NCI-H510A treated with DMSO at 0.1 percent for 48 hours (cell line): ENCODE results near the gene PSMB8.
A peak's percentile ranks its signal among the peaks of the same experiment; 100 is the strongest.
"Not testable (repeated sequence)": the region's sequence is repeated elsewhere in the genome, so short reads cannot be mapped to it uniquely, and the experiment has no call there.

Experiments used
- DNase-seq: peaks from one replicate; lab custom pipeline; 2025; lab: John Stamatoyannopoulos, UW

The PSMB8 gene

GRCh38 chr6:32843979-32844838 lies at the start of gene PSMB8:
Gene PSMB8 (minus strand): TSS chr6:32844047. CDS start chr6:32843996, 51 bp downstream.
- DNase-seq: peak; percentile 98

GRCh38 chr6:32890831-32891230 lies 47.0 kb upstream of the PSMB8 start:
- DNase-seq: no peak

DNA sequence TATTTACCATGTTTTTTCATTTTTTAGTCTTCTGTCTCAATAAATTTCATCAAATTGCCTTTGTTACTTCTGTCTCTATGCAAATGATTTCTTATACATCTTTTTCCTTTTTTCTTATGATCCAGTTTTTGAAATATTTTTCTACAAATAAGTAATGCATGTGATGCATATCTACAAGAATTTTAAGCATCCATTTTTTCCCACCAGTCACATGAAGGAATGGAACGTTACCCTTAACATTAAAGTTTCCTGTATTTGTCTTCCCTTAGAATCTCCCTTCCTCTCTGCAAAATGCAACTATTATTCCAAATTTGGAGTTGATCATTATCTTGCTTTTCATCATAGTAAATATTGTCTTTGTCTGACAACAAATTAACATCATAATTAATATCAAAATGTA lies 45.7 kb upstream of the PSMB8 start:
- DNase-seq: no peak

DNA sequence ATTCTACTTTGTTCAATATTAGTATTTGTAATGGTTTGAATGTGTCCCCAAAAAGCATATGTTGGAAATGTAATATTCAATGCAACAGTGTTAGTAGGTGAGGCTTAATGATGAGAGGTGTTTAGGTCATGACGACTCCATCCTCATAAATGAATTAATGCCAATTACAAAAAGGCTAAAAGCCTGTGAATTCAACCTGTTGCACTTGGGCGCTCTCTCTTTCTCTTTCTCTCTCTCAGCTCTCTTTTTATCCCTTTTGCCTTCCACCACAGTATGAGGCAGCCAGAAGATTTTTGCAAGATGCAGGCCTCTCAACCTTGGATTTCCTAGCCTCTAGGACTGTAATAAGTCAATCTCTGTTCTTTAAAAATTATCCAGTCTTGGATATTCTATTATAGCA lies 44.7 kb upstream of the PSMB8 start:
- no peak for DNase-seq

GRCh38 chr6:32887616-32888015 lies 43.8 kb upstream of the PSMB8 start:
- DNase-seq: no peak

GRCh38 chr6:32886681-32887383 lies 43.0 kb upstream of the PSMB8 start:
- no peak for DNase-seq

- DNase-seq: peak; percentile 79
Measured at GRCh38 chr6:32885698-32886286, 41.9 kb upstream of the PSMB8 start.

DNA sequence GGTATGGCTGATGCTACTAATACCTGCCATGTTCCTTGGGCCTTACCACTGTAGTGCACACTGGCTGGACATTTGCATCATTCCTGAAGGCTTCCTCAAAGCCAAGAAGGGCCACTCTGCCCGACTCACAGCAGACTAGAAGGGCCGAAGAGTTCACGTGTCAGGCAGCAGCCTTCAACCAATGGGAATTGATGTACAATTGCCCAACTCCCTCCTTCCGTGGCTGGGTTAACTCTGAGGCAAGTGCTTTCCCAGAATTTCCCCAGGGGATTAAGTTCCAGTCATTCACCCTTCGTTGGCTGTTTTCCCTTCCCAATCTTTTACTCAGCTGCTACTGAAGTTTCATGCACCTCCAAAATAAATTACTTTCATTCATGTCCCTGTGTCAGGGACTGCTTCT lies 39.9 kb upstream of the PSMB8 start:
- no peak for DNase-seq

- DNase-seq: no peak
Measured at GRCh38 chr6:32882879-32883250, 39.0 kb upstream of the PSMB8 start.

DNA sequence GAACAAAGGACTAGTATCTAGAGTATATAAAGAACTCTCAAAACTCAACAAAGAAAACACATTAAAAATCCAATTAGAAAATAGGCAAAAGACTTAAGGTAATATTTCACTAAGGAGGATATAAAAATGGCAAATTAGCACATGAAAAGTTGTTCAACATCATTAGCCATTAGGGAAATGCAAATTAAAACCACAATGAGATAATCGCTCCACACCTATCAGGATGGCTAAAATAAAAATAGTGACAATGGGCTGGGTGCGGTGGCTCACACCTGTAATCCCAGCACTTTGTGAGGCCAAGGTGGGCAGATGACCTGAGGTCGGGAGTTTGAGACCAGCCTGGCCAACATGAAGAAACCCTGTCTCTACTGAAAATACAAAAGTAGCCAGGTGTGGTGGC lies 37.1 kb upstream of the PSMB8 start:
- DNase-seq: not testable (repeated sequence)

DNA sequence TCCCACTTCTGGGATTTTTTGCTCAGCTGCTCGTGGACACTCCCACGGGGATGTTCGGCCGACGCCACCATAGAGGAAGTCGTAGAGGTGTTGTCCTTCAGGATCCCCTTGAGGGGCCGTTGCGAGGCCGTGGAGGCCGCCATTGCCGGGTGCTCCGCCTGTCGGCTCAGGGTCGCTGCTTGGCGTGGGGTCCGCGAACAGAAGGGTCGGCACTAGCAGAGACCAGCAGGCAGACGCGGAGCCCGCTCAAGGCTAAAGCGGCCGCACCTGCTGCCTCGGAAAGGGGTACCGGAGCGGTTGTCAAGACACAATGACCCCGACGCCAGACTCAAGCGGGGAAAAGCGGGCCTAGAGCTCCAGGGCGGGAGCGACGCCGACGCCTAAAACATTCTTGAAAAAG lies 35.8 kb upstream of the PSMB8 start:
- DNase-seq: no peak

GRCh38 chr6:32876603-32877002 lies 32.8 kb upstream of the PSMB8 start:
- DNase-seq: no peak

DNA sequence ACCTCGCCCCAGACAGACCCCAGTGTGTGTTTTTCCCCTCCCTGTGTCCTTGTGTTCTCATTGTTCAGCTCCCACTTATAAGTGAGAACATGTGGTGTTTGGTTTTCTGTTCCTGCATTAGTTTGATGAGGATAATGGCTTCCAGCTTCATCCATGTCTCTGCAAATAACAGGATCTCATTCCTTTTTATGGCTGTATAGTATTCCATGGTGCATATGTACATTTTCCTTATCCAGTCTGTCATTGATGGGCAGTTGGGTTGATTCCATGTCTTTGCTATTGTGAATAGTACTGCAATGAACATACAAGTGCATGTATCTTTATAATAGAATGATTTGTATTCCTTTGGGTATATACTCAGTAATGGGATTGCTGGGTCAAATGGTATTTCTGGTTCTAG lies 30.1 kb upstream of the PSMB8 start:
- DNase-seq: not testable (repeated sequence)

DNA sequence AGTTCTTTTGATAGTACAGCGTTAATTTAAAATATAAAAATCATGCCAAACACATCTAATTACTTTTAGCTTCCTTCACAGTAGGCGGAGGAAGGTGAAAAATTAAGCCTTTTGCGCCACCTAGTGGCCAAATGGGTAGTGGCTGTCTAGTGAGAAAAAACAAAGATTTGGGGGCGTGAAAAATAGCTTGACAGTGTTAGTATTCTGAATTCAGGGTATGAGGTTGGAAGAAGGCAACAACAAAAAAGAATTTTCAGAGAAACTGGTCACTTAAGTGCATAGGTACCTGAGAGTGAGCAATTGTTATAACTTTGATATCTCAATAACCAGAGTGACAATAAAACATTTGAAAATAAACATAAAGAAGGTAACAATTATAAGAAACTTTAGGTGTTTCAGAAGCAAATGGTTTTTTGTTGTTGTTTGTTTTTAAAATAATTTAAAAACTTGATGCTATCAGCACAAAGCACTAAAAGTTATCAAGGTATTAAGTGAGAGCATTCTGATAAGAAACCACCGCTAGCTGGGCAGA lies 24.5 kb upstream of the PSMB8 start:
- DNase-seq: peak; percentile 75

DNA sequence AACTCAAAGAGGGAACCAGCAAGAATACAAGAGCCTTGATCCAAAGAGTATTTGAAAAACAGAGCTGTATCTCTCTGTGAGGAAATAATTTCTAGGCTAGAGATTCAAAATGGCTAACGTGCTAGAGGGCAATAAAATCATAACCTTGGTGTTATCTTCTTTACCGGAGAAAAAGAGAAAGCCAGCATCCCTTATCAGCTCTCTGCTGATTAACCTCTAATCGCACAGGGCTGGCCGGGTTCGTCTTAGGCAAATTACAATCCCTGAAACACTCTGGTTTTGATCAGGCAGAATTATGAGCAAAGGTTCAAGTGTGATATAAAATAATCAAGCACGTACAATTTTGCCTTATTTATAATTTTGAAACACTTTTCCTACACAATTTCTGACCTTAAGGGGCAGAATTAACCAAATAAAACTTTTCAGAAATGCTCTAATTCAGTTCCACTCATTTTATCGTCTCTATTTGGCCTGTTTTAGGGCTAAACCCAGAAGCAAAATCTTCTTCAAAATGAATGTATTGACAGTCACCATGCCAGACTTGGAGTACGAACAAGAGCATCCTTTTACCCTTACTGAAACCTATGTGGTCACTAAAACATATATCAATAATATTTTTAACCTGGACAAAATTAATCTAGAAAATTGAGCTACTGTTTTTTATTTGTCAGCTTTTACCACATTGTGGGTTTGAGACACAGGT lies 23.9 kb upstream of the PSMB8 start:
- DNase-seq: no peak

- DNase-seq: no peak
Measured at GRCh38 chr6:32867022-32867477, 23.2 kb upstream of the PSMB8 start.

GRCh38 chr6:32865724-32866443 lies 22.0 kb upstream of the PSMB8 start:
- DNase-seq: no peak

DNA sequence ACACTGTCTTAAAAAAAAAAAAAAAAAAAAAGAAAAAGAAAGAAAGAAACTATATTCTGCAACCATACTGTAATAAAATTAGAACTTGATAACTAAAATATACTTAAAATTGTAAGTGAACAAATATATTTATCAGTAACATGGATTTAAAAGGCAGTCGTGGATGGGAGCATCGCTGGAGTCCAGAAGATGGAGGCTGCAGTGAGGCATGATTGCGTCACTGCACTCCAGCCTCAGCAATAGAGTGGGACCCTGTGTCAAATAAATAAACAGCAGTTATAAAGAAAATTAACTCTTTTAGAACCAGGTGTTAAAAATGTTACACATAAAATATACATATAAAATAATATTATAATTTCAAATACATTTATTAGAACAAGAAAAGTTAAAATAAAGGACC lies 18.9 kb upstream of the PSMB8 start:
- no peak for DNase-seq

DNA sequence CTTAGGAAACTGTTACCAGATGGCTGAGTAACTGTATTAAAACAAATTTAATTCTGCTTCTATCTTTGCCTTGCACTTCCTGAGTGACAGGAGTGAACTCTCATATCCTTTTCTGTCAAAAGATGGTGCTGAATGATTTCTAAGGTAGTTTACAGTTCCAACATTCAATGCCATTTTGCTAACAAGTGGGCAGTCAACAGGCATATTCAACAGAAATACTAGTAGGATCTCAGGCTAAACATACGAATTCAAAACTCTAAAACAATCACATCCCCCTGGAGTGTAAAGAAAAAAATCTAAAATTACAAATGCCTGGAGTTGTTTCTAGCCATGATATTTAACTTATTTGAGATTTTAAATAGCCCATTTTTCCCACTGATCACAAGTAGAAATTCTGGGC lies 16.8 kb upstream of the PSMB8 start:
- DNase-seq: no peak

GRCh38 chr6:32858194-32858593 lies 14.3 kb upstream of the PSMB8 start:
- no peak for DNase-seq

DNA sequence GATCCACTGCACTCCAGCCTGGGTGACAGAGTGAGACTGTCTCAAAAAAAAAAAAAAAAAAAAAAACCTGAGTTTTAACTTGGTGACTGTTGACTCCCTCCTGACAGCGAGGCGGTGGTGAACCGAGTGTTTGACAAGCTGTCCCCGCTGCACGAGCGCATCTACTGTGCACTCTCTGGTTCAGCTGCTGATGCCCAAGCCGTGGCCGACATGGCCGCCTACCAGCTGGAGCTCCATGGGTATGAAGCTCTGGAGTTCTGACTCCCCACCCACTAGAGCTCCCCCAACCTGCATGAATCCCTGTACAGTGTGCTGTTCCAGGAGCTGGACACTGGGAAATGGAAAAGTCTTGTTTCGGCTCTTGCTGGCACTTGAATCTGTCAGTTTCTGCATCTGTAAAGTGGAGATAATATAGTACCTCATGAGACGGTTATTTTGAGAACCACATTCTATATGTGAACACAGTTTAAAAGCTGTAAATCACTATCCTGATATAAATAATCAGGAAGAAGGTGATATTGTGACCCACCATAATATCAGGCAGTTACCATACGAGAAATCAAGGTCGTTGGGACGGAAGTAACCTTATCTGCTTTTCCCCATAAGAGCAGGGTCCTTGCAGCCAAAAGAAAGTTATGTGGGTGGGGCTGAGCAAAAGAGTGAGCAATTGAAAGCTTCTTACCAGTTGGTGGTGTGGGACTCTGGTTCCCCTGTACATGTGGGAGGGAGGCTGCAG lies 13.5 kb upstream of the PSMB8 start:
- DNase-seq: no peak
